Muscle of back (tissue), 11 donors: ENCODE data around the gene SLC13A3. TPM values are rescaled to one million over a fixed set of nuclear protein-coding genes. Genes with fewer than 3 reads are reported as not detected.

ENCODE experiments used
- DNase-seq, 3 donors: peaks; one replicate each; pipeline versions ENCODE4 v3.0.0 to v3.0.0-alpha.2; 2013
- polyA plus RNA-seq, 10 donors: library from polyadenylated mRNA; unstranded; fragments of 120-200 nt; gene quantifications; one replicate each; pipeline ENCODE4 v1.2.1, GENCODE V29; 2013; ENCODE audit not compliant: insufficient read length in 10 of 10

SLC13A3 gene
- polyA plus RNA-seq, 10 donors = 2.2 to 4.8 (median 3.3) TPM

GRCh38 chr20:46637020-46637419, 14.2 kb downstream of the SLC13A3 start:
- no peak for DNase-seq

GRCh38 chr20:46636514-46636913, 14.7 kb downstream of the SLC13A3 start:
- DNase-seq = no peak

GRCh38 chr20:46635514-46636136, 15.6 kb downstream of the SLC13A3 start:
- no peak for DNase-seq

GRCh38 chr20:46634528-46634927, 16.7 kb downstream of the SLC13A3 start:
- no peak for DNase-seq

- DNase-seq = peak in 1 of 3 donors; percentile 13
These were observed 19.3 kb downstream of the SLC13A3 start for GRCh38 chr20:46631874-46632446.

GRCh38 chr20:46631212-46631869, 19.9 kb downstream of the SLC13A3 start:
- no peak for DNase-seq

- no peak for DNase-seq
These were observed 21.0 kb downstream of the SLC13A3 start for GRCh38 chr20:46630306-46630705.

GRCh38 chr20:46629341-46629740, 21.9 kb downstream of the SLC13A3 start:
- no peak for DNase-seq

GRCh38 chr20:46627234-46627633, 24.0 kb downstream of the SLC13A3 start:
- no peak for DNase-seq

- DNase-seq = no peak
These were observed 24.5 kb downstream of the SLC13A3 start for GRCh38 chr20:46626758-46627157.

- no peak for DNase-seq
These were observed 25.3 kb downstream of the SLC13A3 start for GRCh38 chr20:46625875-46626373.

- DNase-seq = no peak
These were observed 26.3 kb downstream of the SLC13A3 start for GRCh38 chr20:46624946-46625345.

- no peak for DNase-seq
These were observed 29.1 kb downstream of the SLC13A3 start for GRCh38 chr20:46622165-46622564.

- peak in 1 of 3 donors; percentile 2 for DNase-seq
These were observed 29.8 kb downstream of the SLC13A3 start for GRCh38 chr20:46621492-46621891.

GRCh38 chr20:46619445-46619844, 31.8 kb downstream of the SLC13A3 start:
- DNase-seq = no peak

- DNase-seq = no peak
These were observed 32.8 kb downstream of the SLC13A3 start for GRCh38 chr20:46618316-46619100.

- DNase-seq = no peak
These were observed 36.8 kb downstream of the SLC13A3 start for GRCh38 chr20:46614503-46614902.

- DNase-seq = no peak
These were observed 41.1 kb downstream of the SLC13A3 start for GRCh38 chr20:46610145-46610544.

- no peak for DNase-seq
These were observed 42.2 kb downstream of the SLC13A3 start for GRCh38 chr20:46609043-46609442.

GRCh38 chr20:46607849-46608497, 43.3 kb downstream of the SLC13A3 start:
- DNase-seq = no peak

GRCh38 chr20:46607191-46607848, 43.9 kb downstream of the SLC13A3 start:
- no peak for DNase-seq
